K562 (cell line): ENCODE results near the gene TRMT44. TPM values are rescaled to one million over a fixed set of nuclear protein-coding genes. Genes with fewer than 3 reads are reported as not detected.

Experiments
- ATAC-seq: fragments of 200-7000 bp; cut with Tn5 transposase; 3 replicates; pipeline ENCODE4 v1.9.1; 2020; ENCODE audit warnings: moderate library complexity
- BruUV-seq: library from RNA; stranded (reverse); fragments of 400-500 nt; replicated peaks from 2 replicates; lab custom pipeline; 2021; lab: Mats Ljungman, UMichigan
- CTCF ChIA-PET: fragments of 300-600 bp; formaldehyde crosslinking; extraction: SDS; loops from one replicate; lab custom pipeline; 2021; ENCODE audit warnings: low intra/inter-chr PET ratio; lab: Yijun Ruan, JAX
- POLR2A ChIA-PET: fragments of 300-600, 350-650 bp; sonication (Branson Sonifier 250); formaldehyde crosslinking; extraction: SDS; loops from one replicate; lab custom pipeline; 2021; ENCODE audit warnings: antibody characterized with exemption, inconsistent platforms; lab: Yijun Ruan, JAX
- DNase-seq, 4 experiments: peaks; one replicate each; pipeline versions ENCODE4 v3.0.0 to v3.0.0-alpha.2; 2011 to 2018; ENCODE audit warnings: low spot score in 3 of 4, mixed read lengths in 3 of 4; ENCODE audit errors: extremely low read depth in 1 of 4
- FAIRE-seq: peaks from 2 replicates; lab custom pipeline; 2011; peaks lifted over from hg19 to GRCh38; lab: Jason Lieb, UNC
- H2AFZ ChIP-seq: 2 replicates; pipeline ENCODE4 v1.6.0; 2011; ENCODE audit warnings: low read depth, low read length, control low read depth, inconsistent platforms
- H3K27ac ChIP-seq: fragments of 200-600 bp; 3 replicates; pipeline ENCODE4 v1.8.0; 2011; ENCODE audit warnings: low read depth, mild to moderate bottlenecking, control low read depth, inconsistent platforms, low read length, moderate library complexity, mixed read lengths; ENCODE audit errors: extremely low read depth
- H3K27me3 ChIP-seq, 2 experiments: fragments of 300-600 bp in 1 of 2; 2 replicates in 1 of 2; 3 replicates in 1 of 2; pipeline versions ENCODE4 v1.6.0 to v1.8.0; 2011; ENCODE audit warnings: inconsistent platforms in 2 of 2, low read length in 2 of 2, mild to moderate bottlenecking in 1 of 2, mixed read lengths in 1 of 2, moderate library complexity in 1 of 2; ENCODE audit not compliant: control insufficient read depth in 2 of 2, insufficient read depth in 2 of 2
- H3K36me3 ChIP-seq: fragments of 300-600 bp; 3 replicates; pipeline ENCODE4 v1.8.0; 2011; ENCODE audit warnings: mild to moderate bottlenecking, low read length, inconsistent platforms; ENCODE audit not compliant: control insufficient read depth, insufficient read depth
- H3K4me1 ChIP-seq, 2 experiments: fragments of 200-600 bp in 1 of 2; replicated peaks in 1 of 2; 2 replicates in 1 of 2; 3 replicates in 1 of 2; pipeline versions ENCODE4 v1.5.1 to v1.8.0; 2011; ENCODE audit warnings: inconsistent platforms in 2 of 2, low read length in 2 of 2, mild to moderate bottlenecking in 1 of 2, mixed read lengths in 1 of 2, moderate library complexity in 1 of 2; ENCODE audit not compliant: control insufficient read depth in 2 of 2, insufficient read depth in 2 of 2
- H3K4me2 ChIP-seq: 2 replicates; pipeline ENCODE4 v1.6.1; 2011; ENCODE audit warnings: low read length, control low read depth, inconsistent platforms, mixed read lengths; ENCODE audit not compliant: insufficient read depth
- H3K4me3 ChIP-seq: fragments of 200-600 bp; sonication (generic), shearing (Covaris generic); 2 replicates; pipeline ENCODE4 v1.5.1; 2016; ENCODE audit warnings: control low read depth, inconsistent platforms
- H3K79me2 ChIP-seq: fragments of 200-600 bp; 3 replicates; pipeline ENCODE4 v1.8.0; 2011; ENCODE audit warnings: low read length, inconsistent platforms; ENCODE audit not compliant: control insufficient read depth, insufficient read depth
- H3K9ac ChIP-seq, 2 experiments: 2 replicates each; pipeline versions ENCODE4 v1.6.0 to v1.6.1; 2011; ENCODE audit warnings: low read depth in 2 of 2, low read length in 2 of 2, control low read depth in 1 of 2, inconsistent platforms in 1 of 2, mild to moderate bottlenecking in 1 of 2, mixed read lengths in 1 of 2; ENCODE audit not compliant: insufficient read depth in 1 of 2
- H3K9me1 ChIP-seq: one replicate; pipeline ENCODE4 v1.6.0; 2011; ENCODE audit warnings: inconsistent platforms, mild to moderate bottlenecking, low read length, moderate library complexity; ENCODE audit not compliant: control insufficient read depth, insufficient read depth
- H3K9me3 ChIP-seq: replicated peaks from 2 replicates; pipeline ENCODE4 v1.5.1; 2011; ENCODE audit warnings: low read depth, low read length, inconsistent platforms; ENCODE audit not compliant: control insufficient read depth, insufficient read depth
- H4K20me1 ChIP-seq: replicated peaks from 2 replicates; pipeline ENCODE4 v1.6.1; 2011; ENCODE audit warnings: low read length, inconsistent platforms, mixed read lengths; ENCODE audit not compliant: control insufficient read depth, insufficient read depth
- HEY1 ChIP-seq: fragments of 250-450 bp; sonication (Bioruptor Pico); IDR thresholded peaks from 2 replicates; pipeline ENCODE4 v1.5.0; 2020; ENCODE audit warnings: mild to moderate bottlenecking, moderate library complexity, borderline replicate concordance
- JUND ChIP-seq, 2 experiments: IDR thresholded peaks; 2 replicates in 1 of 2; 3 replicates in 1 of 2; pipeline ENCODE4 v1.6.1; 2011; ENCODE audit warnings: borderline replicate concordance in 2 of 2, low read depth in 2 of 2, low read length in 2 of 2, improper control_type of control experiment in 1 of 2, missing biosample characterization in 1 of 2, missing genetic modification characterization in 1 of 2, missing genetic modification reagents in 1 of 2
- KLF16 ChIP-seq: IDR thresholded peaks from 2 replicates; pipeline ENCODE4 v1.6.1; 2016; ENCODE audit warnings: antibody characterized with exemption
- MAFG ChIP-seq: fragments of 450-650 bp; conservative IDR thresholded peaks from 2 replicates; pipeline ENCODE4 v1.6.1; 2016; ENCODE audit warnings: missing genetic modification characterization, missing compliant biosample characterization
- MYBL2 ChIP-seq, 2 experiments: fragments of 450-650 bp in 1 of 2; sonication (generic) in 1 of 2; formaldehyde crosslinking in 1 of 2; IDR thresholded peaks; 2 replicates each; pipeline versions ENCODE4 v1.6.1 to v1.8.1; 2017 to 2022; ENCODE audit warnings: borderline replicate concordance in 1 of 2, inconsistent platforms in 1 of 2, low read depth in 1 of 2, mild to moderate bottlenecking in 1 of 2, missing genetic modification reagents in 1 of 2, moderate library complexity in 1 of 2
- SMC3 ChIP-seq: conservative IDR thresholded peaks from 2 replicates; pipeline ENCODE4 v1.6.1; 2011; ENCODE audit warnings: low read depth, low read length, improper control_type of control experiment; ENCODE audit not compliant: insufficient read depth
- STAG1 ChIP-seq: sonication (generic); formaldehyde crosslinking; IDR thresholded peaks from 2 replicates; pipeline ENCODE4 v1.5.0; 2020; ENCODE audit warnings: missing genetic modification reagents, borderline replicate concordance
- ZFP36 ChIP-seq: fragments of 150-350 bp; IDR thresholded peaks from 2 replicates; pipeline ENCODE4 v1.6.1; 2018; ENCODE audit warnings: low read length, low read depth; ENCODE audit not compliant: partially characterized antibody
- ZNF316 ChIP-seq: fragments of 450-650 bp; IDR thresholded peaks from 2 replicates; pipeline ENCODE4 v1.6.1; 2016
- WGBS: fragments of 100-300 bp; shearing (Covaris generic); methylation state at CpG from one replicate; pipeline ENCODE4 v1.1.6; 2016; ENCODE audit warnings: low coverage, mixed read lengths; ENCODE audit not compliant: insufficient coverage; ENCODE audit errors: missing lambda C conversion rate; 5-methylcytosine and 5-hydroxymethylcytosine counted together
- in situ Hi-C: fragments of 300-500 bp; cut with MboI; formaldehyde crosslinking; loops from 4 replicates; pipeline ENCODE4 v1.15.0; 2018; ENCODE audit warnings: inconsistent platforms, mixed read lengths
- intact Hi-C: fragments of 100-400 bp; cut with micrococcal nuclease; formaldehyde crosslinking; loops from 2 replicates; pipeline ENCODE4 v1.14.2; 2022
- polyA plus RNA-seq, 8 experiments: library from polyadenylated mRNA; depleted of rRNA in 4 of 8; stranded (reverse) in 5 of 8; unstranded in 3 of 8; fragments of >200 nt; fragmentation: Nextera tagmentation in 2 of 8; fragmentation: Illumina TruSeq in 1 of 8; extraction: Ambion mirVana in 2 of 8; extraction: Trizol in 1 of 8; gene quantifications; 2 replicates each; pipeline versions ENCODE4 v1.2.1 to v1.2.3, GENCODE V29; 2011 to 2014; ENCODE audit warnings: inconsistent platforms in 1 of 8, missing spikeins in 1 of 8
- total RNA-seq, 7 experiments: library from RNA; depleted of rRNA in 6 of 7; stranded (reverse); fragments of >200 nt in 6 of 7; fragmentation: Illumina TruSeq in 2 of 7; extraction: Trizol in 2 of 7; gene quantifications; 2 replicates each; pipeline versions ENCODE4 v1.2.1 to v1.2.3, GENCODE V29; 2011 to 2021; ENCODE audit warnings: low replicate concordance in 1 of 7
- TF ChIP-seq, protein P1 (sequence below): fragments of 450-650 bp; formaldehyde crosslinking; IDR thresholded peaks from 2 replicates; pipeline ENCODE4 v1.4.0; 2020; ENCODE audit warnings: mild to moderate bottlenecking
- TF ChIP-seq, protein P2 (sequence below), 2 experiments: fragments of 450-650 bp; formaldehyde crosslinking in 1 of 2; IDR thresholded peaks; 2 replicates each; pipeline versions ENCODE4 v1.4.0 to v1.6.1; 2014 to 2020; ENCODE audit warnings: mild to moderate bottlenecking in 2 of 2, borderline replicate concordance in 1 of 2, low read depth in 1 of 2

TRMT44 gene
- total and polyA plus RNA-seq, 9 of the 15 experiments (the other 6 are each of a cell fraction or from before 2014, with no cell fraction given) = 1.2 to 18.6 (median 10.0) TPM

DNA sequence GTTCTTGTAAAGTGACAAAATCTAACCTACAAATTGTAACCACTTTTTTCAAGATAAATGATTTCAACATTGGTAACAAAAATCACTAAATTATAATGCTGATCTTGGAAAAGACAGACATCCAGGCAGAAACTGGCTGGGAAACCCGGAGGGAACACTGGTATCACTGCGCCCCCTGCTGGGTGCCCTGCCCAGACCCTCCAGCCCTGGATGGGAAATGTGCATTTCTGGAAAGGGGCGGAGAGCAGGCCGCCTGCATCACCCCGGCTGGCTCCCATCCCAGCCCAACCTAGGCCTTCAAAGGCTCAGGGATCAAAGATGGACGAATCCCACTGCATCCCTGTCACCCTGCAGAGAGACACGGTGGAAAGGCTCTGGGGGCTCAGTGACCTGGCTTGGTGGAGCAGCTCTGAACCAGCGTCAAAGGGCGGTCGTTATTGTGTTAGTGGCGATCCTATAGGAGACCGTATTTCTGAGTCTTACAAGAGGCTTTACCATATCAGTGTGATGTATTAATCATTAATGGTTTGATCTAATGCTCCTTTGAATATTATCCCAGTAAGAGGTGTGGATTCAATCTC lies 37.3 kb upstream of the TRMT44 start:
- POLR2A ChIA-PET = interaction anchor here (1.4 kb wide), 1 partner anchor 100 kb away, joined by 4 read pairs; no protein-coding TSS in a partner anchor
- Histone ChIP-seq H3K27me3 (no peaks in the 10 kb centered on the region), H3K79me2 (no peaks in the 10 kb centered on the region), H3K4me3 (no peak overlapping the region), H3K36me3 (no peaks in the 10 kb centered on the region), H3K27ac (no peak overlapping the region), H3K9me3 (no peaks in the 10 kb centered on the region), H2AFZ (no peak overlapping the region), H3K9ac (no peak overlapping the region), H3K9me1 (no peaks in the 10 kb centered on the region), H4K20me1 (no peaks in the 10 kb centered on the region), H3K4me1 (peaks cover 0 to 13% of the 10 kb centered on the region in 2 experiments; a peak in 1 of 5 replicates), H3K4me2 (no peak overlapping the region)
- in situ Hi-C loops = loop anchor here (5.0 to 10.0 kb wide), 2 partner anchors 161 to 238 kb away; no protein-coding TSS in a partner anchor
- DNase-seq (peak; percentile 75 to 91 (median 87)), ATAC-seq (peak; percentile 93), FAIRE-seq (peak; percentile 87)
- BruUV-seq = no TSS peak
- 42% methylated on average over 12 of the region's 12 CpGs for WGBS
- CTCF ChIA-PET = interaction anchor here (0.7 to 4.9 kb wide), 7 partner anchors 83 to 226 kb away, joined by 4 to 69 read pairs (median 8); no protein-coding TSS in a partner anchor
- intact Hi-C loops = loop anchor here (1.0 to 10.0 kb wide), 5 partner anchors 81 to 228 kb away; no protein-coding TSS in a partner anchor
- TF ChIP-seq, protein P1, sequence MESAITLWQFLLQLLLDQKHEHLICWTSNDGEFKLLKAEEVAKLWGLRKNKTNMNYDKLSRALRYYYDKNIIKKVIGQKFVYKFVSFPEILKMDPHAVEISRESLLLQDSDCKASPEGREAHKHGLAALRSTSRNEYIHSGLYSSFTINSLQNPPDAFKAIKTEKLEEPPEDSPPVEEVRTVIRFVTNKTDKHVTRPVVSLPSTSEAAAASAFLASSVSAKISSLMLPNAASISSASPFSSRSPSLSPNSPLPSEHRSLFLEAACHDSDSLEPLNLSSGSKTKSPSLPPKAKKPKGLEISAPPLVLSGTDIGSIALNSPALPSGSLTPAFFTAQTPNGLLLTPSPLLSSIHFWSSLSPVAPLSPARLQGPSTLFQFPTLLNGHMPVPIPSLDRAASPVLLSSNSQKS (CRISPR knock-in tag) = no peak
- TF ChIP-seq, protein P2, sequence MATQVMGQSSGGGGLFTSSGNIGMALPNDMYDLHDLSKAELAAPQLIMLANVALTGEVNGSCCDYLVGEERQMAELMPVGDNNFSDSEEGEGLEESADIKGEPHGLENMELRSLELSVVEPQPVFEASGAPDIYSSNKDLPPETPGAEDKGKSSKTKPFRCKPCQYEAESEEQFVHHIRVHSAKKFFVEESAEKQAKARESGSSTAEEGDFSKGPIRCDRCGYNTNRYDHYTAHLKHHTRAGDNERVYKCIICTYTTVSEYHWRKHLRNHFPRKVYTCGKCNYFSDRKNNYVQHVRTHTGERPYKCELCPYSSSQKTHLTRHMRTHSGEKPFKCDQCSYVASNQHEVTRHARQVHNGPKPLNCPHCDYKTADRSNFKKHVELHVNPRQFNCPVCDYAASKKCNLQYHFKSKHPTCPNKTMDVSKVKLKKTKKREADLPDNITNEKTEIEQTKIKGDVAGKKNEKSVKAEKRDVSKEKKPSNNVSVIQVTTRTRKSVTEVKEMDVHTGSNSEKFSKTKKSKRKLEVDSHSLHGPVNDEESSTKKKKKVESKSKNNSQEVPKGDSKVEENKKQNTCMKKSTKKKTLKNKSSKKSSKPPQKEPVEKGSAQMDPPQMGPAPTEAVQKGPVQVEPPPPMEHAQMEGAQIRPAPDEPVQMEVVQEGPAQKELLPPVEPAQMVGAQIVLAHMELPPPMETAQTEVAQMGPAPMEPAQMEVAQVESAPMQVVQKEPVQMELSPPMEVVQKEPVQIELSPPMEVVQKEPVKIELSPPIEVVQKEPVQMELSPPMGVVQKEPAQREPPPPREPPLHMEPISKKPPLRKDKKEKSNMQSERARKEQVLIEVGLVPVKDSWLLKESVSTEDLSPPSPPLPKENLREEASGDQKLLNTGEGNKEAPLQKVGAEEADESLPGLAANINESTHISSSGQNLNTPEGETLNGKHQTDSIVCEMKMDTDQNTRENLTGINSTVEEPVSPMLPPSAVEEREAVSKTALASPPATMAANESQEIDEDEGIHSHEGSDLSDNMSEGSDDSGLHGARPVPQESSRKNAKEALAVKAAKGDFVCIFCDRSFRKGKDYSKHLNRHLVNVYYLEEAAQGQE (IDR thresholded peaks at IDR 0.05; ENCODE audit: borderline replicate concordance) = peak; percentile 92
- TF ChIP-seq, protein P2 (CRISPR knock-in tag; IDR thresholded peaks at IDR 0.05; ENCODE audit: low read depth) = no peak
- TF ChIP-seq STAG1 (CRISPR knock-in tag) (peak; percentile 86), SMC3 (peak; percentile 96), ZFP36 (peak; percentile 2), JUND (IDR thresholded peaks at IDR 0.05; ENCODE audit: borderline replicate concordance, low read depth, low read length) (peak; percentile 18; the same call in 1 of the 2 replicates), JUND (tag; IDR thresholded peaks at IDR 0.05; ENCODE audit: borderline replicate concordance, low read depth, low read length) (no peak), HEY1 (CRISPR knock-in tag) (no peak), MYBL2 (IDR thresholded peaks at IDR 0.05; ENCODE audit: low read depth) (no peak), MYBL2 (CRISPR knock-in tag; IDR thresholded peaks at IDR 0.05; ENCODE audit: borderline replicate concordance) (no peak), KLF16 (0 out of 2 replicates have a peak, but pooled peaks have one; percentile 15), MAFG (tag) (0 out of 2 replicates have a peak, but pooled peaks have one; percentile 30), ZNF316 (peak; percentile 47)
